ENCODE measurements around the gene FH. TPM values are rescaled to one million over a fixed set of nuclear protein-coding genes. Genes with fewer than 3 reads are reported as not detected.

FH gene
- total and polyA plus RNA-seq, 2 donors (not counting 3 experiments of a cell fraction or from before 2014, with no cell fraction given), result 41.9 to 96.6 TPM

DNA sequence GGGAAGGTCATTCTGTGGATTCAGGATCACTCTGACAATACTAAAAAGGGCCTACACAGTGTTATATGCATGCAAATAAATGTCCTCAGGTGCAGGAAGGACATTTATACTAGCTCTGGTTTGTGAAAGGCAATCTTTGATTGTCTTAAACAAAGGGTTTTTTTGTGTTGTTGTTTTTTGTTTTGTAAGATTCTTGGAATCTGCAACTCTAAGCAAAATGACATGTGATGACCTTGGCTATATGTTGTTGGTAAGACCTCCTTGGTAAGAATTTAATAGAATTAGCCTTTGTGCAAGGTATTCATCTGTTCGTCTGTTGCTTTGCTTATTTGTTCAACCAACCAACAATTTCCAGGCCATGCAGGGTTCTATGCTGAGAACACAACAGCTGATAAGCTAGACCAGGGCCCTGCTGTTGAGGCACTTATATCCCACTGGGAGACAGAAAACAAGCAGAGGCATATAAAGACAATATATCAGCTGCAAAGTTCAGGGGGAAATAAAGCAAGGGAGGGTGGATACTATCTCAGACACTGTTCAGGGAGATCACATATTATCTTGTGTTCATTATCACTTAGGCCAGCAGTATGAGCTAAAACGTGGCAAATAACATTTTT is 60.3 kb downstream of the FH start:
- H3K4me2 ChIP-seq (ENCODE audit: insufficient read depth, low read length), result no peak overlapping the region
- no peak for TF ChIP-seq POLR2AphosphoS5 (IDR thresholded peaks at IDR 0.05; ENCODE audit: insufficient read depth, low read depth, low read length)
- no peak for TF ChIP-seq EZH2 (IDR thresholded peaks at IDR 0.05; ENCODE audit: borderline replicate concordance, low read depth, low read length, severe bottlenecking)
- TF ChIP-seq, protein P1, sequence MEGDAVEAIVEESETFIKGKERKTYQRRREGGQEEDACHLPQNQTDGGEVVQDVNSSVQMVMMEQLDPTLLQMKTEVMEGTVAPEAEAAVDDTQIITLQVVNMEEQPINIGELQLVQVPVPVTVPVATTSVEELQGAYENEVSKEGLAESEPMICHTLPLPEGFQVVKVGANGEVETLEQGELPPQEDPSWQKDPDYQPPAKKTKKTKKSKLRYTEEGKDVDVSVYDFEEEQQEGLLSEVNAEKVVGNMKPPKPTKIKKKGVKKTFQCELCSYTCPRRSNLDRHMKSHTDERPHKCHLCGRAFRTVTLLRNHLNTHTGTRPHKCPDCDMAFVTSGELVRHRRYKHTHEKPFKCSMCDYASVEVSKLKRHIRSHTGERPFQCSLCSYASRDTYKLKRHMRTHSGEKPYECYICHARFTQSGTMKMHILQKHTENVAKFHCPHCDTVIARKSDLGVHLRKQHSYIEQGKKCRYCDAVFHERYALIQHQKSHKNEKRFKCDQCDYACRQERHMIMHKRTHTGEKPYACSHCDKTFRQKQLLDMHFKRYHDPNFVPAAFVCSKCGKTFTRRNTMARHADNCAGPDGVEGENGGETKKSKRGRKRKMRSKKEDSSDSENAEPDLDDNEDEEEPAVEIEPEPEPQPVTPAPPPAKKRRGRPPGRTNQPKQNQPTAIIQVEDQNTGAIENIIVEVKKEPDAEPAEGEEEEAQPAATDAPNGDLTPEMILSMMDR (IDR thresholded peaks at IDR 0.05; ENCODE audit: extremely low read depth in 1 of 2, insufficient read depth in 1 of 2, low read depth in 1 of 2, low read length in 2 of 2), result no peak
- TF ChIP-seq MYC (IDR thresholded peaks at IDR 0.05; ENCODE audit: low read depth, low read length), result no peak
- no peak for TF ChIP-seq FOS (IDR thresholded peaks at IDR 0.05; ENCODE audit: borderline replicate concordance, insufficient read depth, low read length)
- no peak for TF ChIP-seq GATA2 (IDR thresholded peaks at IDR 0.05; ENCODE audit: insufficient read depth, insufficient read length, low read depth, low read length)
- TF ChIP-seq JUN (IDR thresholded peaks at IDR 0.05; ENCODE audit: borderline replicate concordance, insufficient read depth, insufficient read length, low read depth), result no peak
- TF ChIP-seq, protein P2, sequence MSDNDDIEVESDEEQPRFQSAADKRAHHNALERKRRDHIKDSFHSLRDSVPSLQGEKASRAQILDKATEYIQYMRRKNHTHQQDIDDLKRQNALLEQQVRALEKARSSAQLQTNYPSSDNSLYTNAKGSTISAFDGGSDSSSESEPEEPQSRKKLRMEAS (IDR thresholded peaks at IDR 0.05; ENCODE audit: insufficient read depth, insufficient read length), result no peak
- TF ChIP-seq POLR2A (IDR thresholded peaks at IDR 0.05; ENCODE audit: low read depth, low read length), result no peak
- intact Hi-C loops (cut with micrococcal nuclease), result no loop called here

More for the DNA sequence above, 60.3 kb downstream of the FH start:
- Histone ChIP-seq H3K79me2 (ENCODE audit: control insufficient read depth, insufficient read depth, low read length) (no peaks in the 10 kb centered on the region), H4K20me1 (replicated peaks; ENCODE audit: control insufficient read depth, extremely low read depth, insufficient read depth, low read length) (no peaks in the 10 kb centered on the region), H3K9me1 (replicated peaks; ENCODE audit: control insufficient read depth, extremely low read depth, insufficient read depth, low read length) (no peaks in the 10 kb centered on the region), H2AFZ (ENCODE audit: low read depth, low read length) (no peak overlapping the region), H3K9ac (replicated peaks; ENCODE audit: extremely low read depth, insufficient read depth, low read length) (no peak overlapping the region), H3K9me3 (replicated peaks; ENCODE audit: control insufficient read depth, insufficient read depth, low read length) (no peaks in the 10 kb centered on the region), H3K36me3 (ENCODE audit: control insufficient read depth in 2 of 2, extremely low read depth in 1 of 2, insufficient read depth in 2 of 2, low read length in 2 of 2) (no peaks in the 10 kb centered on the region), H3K27ac (ENCODE audit: insufficient read depth, low read depth, low read length) (no peak overlapping the region), H3K4me1 (ENCODE audit: control insufficient read depth, extremely low read depth, insufficient read depth, low read length) (no peaks in the 10 kb centered on the region), H3K4me3 (replicated peaks in 1 of 3; ENCODE audit: insufficient read depth in 1 of 3, low read depth in 1 of 3, low read length in 3 of 3) (no peak overlapping the region), H3K27me3 (ENCODE audit: control insufficient read depth in 2 of 2, insufficient read depth in 2 of 2, low read length in 2 of 2) (no peaks in the 10 kb centered on the region)
- POLR2A ChIA-PET, result no interaction called here
- FAIRE-seq (no peak), DNase-seq (ENCODE audit: low read depth, low spot score) (no peak)
- dilution Hi-C loops (cut with MboI; ENCODE audit: extremely low pct_ligation_motif_present, low sequenced_read_pairs), result no loop called here
- BruUV-seq (replicated peaks), result no TSS peak
- CTCF ChIA-PET, result interaction anchor here (0.6 to 1.2 kb wide), 3 partner anchors 27 to 281 kb away, joined by 3 read pairs; no protein-coding TSS in a partner anchor
